Heart left ventricle (tissue), 13 donors: ENCODE measurements around the gene TBRG4.

ENCODE experiments used
- POLR2A ChIP-seq, 2 donors: fragments of 450-650 bp; IDR thresholded peaks; one replicate each; pipeline ENCODE4 v1.6.1; 2017; ENCODE audit warnings: antibody characterized with exemption in 2 of 2, mild to moderate bottlenecking in 2 of 2, moderate library complexity in 2 of 2
- TF ChIP-seq, protein P1 (sequence below), 12 donors: fragments of 200-600 bp; sonication (generic) in 4 of 12; IDR thresholded peaks; one replicate each; pipeline versions ENCODE4 v1.5.0 to v1.8.0; 2018 to 2022; ENCODE audit warnings: antibody characterized with exemption in 12 of 12, mild to moderate bottlenecking in 5 of 12
- donor health status: ischemic (EF 13 %, LVEDD 7.1; RV severe dilation, severe dysfunction).
- donor health status: DM: no; HTN: yes; CAD: no.
- donor health status: DM: no; HTN: no; CAD: no.
- donor health status: ischemic (EF 25% LVEDD 6.9; RV normal size, moderate dysfunction).
- donor health status: ischemic (EF 25% LVEDD 5.7; RV mildly dilated, moderate dysfunction).
- donor health status: ischemic (EF 35%, LVEDD 5.7; RV mildly dilated, moderate dysfunction).
- donor health status: nonischemic (EF 11% LVEDD 7.7; RV severe dilation, severe dysfunction).
- donor health status: DM: yes; HTN: yes; CAD: no.
- donor health status: PGD.
- donor health status: ischemic (EF 29% LVEDD 5.4; RV normal size, mild dysfunction).
- donor health status: nonischemic (EF 23%, LVEDD 6.1; RV moderate dilation, normal function).

DNA sequence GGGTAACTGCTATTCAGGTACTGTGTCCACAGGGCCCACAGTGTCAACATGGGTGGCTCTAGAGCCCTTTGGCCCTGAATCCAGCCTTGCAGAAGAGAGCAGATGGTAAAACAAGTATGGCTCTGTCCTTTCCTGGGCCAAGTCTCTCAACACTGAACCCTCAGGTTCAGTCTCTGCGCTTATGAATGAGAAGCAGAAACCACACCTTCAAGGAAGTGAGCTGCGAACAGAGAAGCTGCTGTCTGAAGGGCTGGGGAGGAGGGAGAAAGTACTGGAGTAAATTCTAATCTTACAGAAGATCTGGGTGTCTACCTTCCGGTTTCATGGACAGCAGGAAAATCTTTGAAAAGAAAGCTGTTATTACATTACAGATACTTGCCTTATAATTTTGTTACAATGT is 4.1 kb downstream of the TBRG4 start:
- TF ChIP-seq, protein P1, sequence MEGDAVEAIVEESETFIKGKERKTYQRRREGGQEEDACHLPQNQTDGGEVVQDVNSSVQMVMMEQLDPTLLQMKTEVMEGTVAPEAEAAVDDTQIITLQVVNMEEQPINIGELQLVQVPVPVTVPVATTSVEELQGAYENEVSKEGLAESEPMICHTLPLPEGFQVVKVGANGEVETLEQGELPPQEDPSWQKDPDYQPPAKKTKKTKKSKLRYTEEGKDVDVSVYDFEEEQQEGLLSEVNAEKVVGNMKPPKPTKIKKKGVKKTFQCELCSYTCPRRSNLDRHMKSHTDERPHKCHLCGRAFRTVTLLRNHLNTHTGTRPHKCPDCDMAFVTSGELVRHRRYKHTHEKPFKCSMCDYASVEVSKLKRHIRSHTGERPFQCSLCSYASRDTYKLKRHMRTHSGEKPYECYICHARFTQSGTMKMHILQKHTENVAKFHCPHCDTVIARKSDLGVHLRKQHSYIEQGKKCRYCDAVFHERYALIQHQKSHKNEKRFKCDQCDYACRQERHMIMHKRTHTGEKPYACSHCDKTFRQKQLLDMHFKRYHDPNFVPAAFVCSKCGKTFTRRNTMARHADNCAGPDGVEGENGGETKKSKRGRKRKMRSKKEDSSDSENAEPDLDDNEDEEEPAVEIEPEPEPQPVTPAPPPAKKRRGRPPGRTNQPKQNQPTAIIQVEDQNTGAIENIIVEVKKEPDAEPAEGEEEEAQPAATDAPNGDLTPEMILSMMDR (IDR thresholded peaks at IDR 0.05) = no peak
- no peak for TF ChIP-seq POLR2A (IDR thresholded peaks at IDR 0.05)
